NCI-H146 treated with DMSO at 0.1 percent for 48 hours (cell line): Measurements from ENCODE around the gene SDR39U1.

Experiments used
- DNase-seq: peaks from one replicate; lab custom pipeline; 2025; ENCODE audit not compliant: unreplicated experiment; lab: John Stamatoyannopoulos, UW

SDR39U1 gene

GRCh38 chr14:24430143-24430681, 12.4 kb downstream of the SDR39U1 start:
- DNase-seq = peak; percentile 9

- peak; percentile 50 for DNase-seq
Measured at GRCh38 chr14:24429395-24430142, 13.0 kb downstream of the SDR39U1 start, which contains the start of the genes CBLN3 and KHNYN. Gene CBLN3, minus strand, starts transcription at chr14:24429668. Its CDS starts 614 bp downstream, at chr14:24429054. Gene KHNYN, plus strand, starts transcription at chr14:24429954. Its CDS starts 777 bp downstream, at chr14:24430731.

DNA sequence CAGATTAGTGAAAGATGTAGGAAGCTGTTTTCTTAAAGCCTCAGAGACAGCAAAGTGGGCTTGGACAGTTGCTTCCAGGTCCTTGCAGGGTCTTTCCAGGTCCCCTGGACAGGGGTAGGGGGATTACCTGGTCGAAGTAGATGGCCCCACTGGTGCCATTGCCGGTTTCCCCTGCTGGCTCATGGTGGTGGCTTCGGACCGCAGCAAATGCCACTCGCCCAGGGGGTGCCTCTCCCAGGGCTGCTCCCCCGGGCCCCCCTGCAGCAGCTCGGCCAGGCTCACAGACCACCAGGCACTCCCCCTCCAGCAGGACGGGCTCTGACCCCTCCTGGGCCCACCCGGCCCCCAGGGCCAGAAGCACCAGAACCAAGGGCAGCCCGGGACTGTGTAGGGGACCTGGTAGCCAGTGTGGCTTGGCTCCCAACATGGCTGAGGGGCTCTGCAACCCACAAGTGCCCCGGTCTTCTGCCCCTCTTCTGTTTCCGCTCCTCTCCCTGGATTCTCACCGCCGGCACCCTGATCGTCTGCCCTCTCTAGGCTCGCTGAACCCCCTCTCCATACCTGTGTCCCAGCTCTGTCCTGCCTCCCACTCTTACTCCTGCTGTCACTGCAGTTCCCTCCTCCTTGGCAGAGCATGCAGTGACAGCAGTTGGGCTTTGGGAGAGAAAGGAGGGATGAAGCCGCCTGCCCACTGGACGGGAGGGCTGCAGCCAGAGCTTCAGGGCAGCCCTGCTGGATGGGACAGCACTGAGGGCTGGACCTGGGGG, 13.8 kb downstream of the SDR39U1 start:
- DNase-seq = no peak

DNA sequence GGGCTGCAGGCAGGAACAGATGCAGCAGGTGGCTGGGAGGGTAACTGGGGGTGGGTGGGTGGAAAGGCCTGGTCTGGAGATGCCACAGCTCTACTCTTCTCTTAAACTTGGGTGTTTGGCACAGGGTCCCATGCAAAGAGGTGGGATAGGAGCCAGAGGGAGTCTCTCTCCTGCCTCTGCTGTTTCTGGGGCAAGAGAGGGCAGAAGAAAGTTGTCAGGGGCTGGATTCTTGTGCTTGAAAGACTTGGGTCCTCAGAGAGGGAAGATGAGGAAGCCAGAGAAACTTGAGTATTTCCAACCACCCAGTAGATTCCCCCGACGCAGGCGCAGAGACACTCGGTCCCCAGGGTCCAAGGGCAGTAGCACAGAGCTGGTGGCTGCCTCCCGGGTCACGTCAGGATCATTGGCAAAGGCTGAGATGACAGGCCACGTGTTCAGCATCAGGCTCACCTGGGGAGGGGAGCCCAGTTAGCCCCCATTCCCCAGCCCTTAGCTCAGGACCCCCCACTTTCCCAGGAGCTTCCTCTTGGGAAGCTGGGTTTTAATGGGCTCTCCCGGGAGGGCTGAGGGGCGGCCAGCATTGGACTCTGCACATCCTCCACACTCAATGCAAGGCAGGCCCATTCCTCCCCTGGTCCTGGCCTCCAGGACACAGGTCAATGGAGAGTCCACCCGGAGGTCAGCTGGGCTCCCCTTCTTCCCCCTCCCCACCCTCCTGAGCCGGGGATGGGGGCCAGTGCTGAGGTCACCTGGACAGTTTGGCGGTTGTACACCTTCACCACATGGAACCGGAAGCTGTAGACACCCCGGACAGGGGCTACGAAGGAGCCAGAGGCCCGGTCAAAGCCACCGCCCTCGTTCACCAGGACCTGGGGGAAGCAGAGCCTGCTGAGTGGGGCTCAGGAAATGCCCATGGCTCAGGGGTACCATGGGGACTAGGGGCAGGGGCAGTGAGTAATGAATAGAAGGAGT, 14.8 kb downstream of the SDR39U1 start:
- no peak for DNase-seq

- DNase-seq = no peak
Measured at GRCh38 chr14:24426912-24427536, 15.6 kb downstream of the SDR39U1 start.

- no peak for DNase-seq
Measured at GRCh38 chr14:24426150-24426911, 16.2 kb downstream of the SDR39U1 start.

- DNase-seq = no peak
Measured at GRCh38 chr14:24425704-24426103, 16.9 kb downstream of the SDR39U1 start.

GRCh38 chr14:24422694-24423601, 19.6 kb downstream of the SDR39U1 start:
- no peak for DNase-seq

GRCh38 chr14:24422261-24422660, 20.3 kb downstream of the SDR39U1 start:
- no peak for DNase-seq

DNA sequence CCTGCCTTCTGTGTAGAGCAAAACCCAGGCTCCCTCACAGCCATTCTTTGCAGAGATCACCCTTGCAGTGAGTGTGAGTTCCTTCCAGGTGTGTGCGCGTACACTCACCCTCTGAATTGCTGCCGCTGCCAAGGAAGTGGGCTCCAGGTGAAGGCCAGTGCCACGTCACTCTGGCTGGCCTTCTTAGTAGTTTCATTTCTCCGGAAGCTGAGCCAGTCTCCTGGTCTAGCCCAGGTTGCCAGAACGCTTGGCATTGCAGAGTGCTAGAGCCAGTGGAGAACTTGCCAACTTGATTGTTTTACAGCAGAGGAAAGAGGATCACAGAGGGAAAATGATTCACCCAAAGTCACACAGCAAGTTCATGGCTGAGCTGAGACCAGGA, 24.1 kb downstream of the SDR39U1 start:
- DNase-seq = no peak

GRCh38 chr14:24417832-24418491, 24.6 kb downstream of the SDR39U1 start:
- no peak for DNase-seq

- DNase-seq = no peak
Measured at GRCh38 chr14:24416932-24417619, 25.5 kb downstream of the SDR39U1 start.

- no peak for DNase-seq
Measured at GRCh38 chr14:24416254-24416931, 26.2 kb downstream of the SDR39U1 start.

- no peak for DNase-seq
Measured at GRCh38 chr14:24415421-24416253, 26.9 kb downstream of the SDR39U1 start.

DNA sequence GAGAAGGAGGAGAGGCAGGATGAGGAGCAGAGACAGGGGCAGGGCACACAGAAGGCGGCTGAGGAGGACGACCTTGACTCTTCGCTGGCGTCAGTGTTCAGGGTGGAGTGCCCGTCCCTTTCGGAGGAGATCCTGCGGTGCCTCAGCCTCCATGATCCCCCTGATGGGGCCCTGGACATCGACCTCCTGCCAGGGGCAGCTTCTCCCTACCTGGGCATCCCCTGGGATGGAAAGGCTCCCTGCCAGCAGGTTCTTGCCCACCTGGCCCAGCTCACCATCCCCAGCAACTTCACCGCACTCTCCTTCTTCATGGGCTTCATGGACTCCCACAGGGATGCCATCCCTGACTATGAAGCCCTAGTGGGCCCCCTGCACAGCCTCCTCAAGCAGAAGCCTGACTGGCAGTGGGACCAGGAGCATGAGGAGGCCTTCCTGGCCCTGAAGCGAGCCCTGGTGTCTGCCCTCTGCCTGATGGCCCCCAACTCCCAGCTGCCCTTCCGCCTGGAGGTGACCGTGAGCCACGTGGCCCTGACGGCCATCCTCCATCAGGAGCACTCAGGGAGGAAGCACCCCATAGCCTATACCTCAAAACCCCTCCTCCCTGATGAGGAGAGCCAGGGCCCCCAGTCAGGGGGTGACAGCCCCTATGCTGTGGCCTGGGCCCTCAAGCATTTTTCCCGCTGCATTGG, 27.7 kb downstream of the SDR39U1 start:
- DNase-seq = no peak
